GM23338 (cell line): Measurements from ENCODE around the gene WDR91. TPM values are rescaled to one million over a fixed set of nuclear protein-coding genes. Genes with fewer than 3 reads are reported as not detected.

ENCODE experiments used
- ATAC-seq: fragments of 200-7000 bp; cut with Tn5 transposase; 3 replicates; pipeline ENCODE4 v1.9.1; 2020
- DNase-seq: peaks from one replicate; pipeline ENCODE4 v3.0.0-alpha.2; 2015; ENCODE audit warnings: low spot score
- H2AFZ ChIP-seq: fragments of 200-600 bp; sonication (generic); 2 replicates; pipeline ENCODE4 v1.8.0; 2016; ENCODE audit warnings: antibody characterized with exemption, mild to moderate bottlenecking, moderate library complexity
- H3F3A ChIP-seq: fragments of 200-600 bp; sonication (generic); replicated peaks from 2 replicates; pipeline ENCODE4 v1.8.0; 2017; ENCODE audit warnings: antibody characterized with exemption, mixed run types, low read depth
- H3K27ac ChIP-seq: fragments of 200-600 bp; sonication (generic); 2 replicates; pipeline ENCODE4 v1.6.1; 2016; ENCODE audit warnings: low read depth
- H3K27me3 ChIP-seq: fragments of 200-600 bp; sonication (generic); 2 replicates; pipeline ENCODE4 v1.8.0; 2016; ENCODE audit warnings: mild to moderate bottlenecking, mixed run types, moderate library complexity; ENCODE audit not compliant: insufficient read depth
- H3K36me3 ChIP-seq: fragments of 200-600 bp; sonication (generic); 2 replicates; pipeline ENCODE4 v1.8.0; 2016; ENCODE audit warnings: mild to moderate bottlenecking; ENCODE audit not compliant: insufficient read depth
- H3K4me1 ChIP-seq: fragments of 200-600 bp; sonication (generic); 2 replicates; pipeline ENCODE4 v1.8.0; 2016; ENCODE audit warnings: mild to moderate bottlenecking, moderate library complexity; ENCODE audit not compliant: insufficient read depth
- H3K4me2 ChIP-seq: fragments of 200-600 bp; sonication (generic); 2 replicates; pipeline ENCODE4 v1.7.1; 2017; ENCODE audit warnings: mixed run types
- H3K4me3 ChIP-seq: fragments of 200-600 bp; sonication (generic); 2 replicates; pipeline ENCODE4 v1.6.1; 2016; ENCODE audit warnings: mixed run types
- H3K79me2 ChIP-seq: fragments of 200-600 bp; sonication (generic); replicated peaks from 2 replicates; pipeline ENCODE4 v1.8.0; 2017; ENCODE audit warnings: mild to moderate bottlenecking; ENCODE audit not compliant: insufficient read depth
- H3K9me2 ChIP-seq: fragments of 200-600 bp; sonication (generic); 2 replicates; pipeline ENCODE4 v1.8.0; 2017; ENCODE audit not compliant: insufficient read depth
- H4K20me1 ChIP-seq: fragments of 200-600 bp; sonication (generic); replicated peaks from 2 replicates; pipeline ENCODE4 v1.8.0; 2017; ENCODE audit warnings: mild to moderate bottlenecking; ENCODE audit not compliant: insufficient read depth
- H3K27ac Mint-ChIP-seq: 2 replicates; pipeline ENCODE4 v1.8.0; 2020; ENCODE audit warnings: inconsistent platforms, mild to moderate bottlenecking, moderate library complexity, mixed read lengths
- H3K27me3 Mint-ChIP-seq: 3 replicates; pipeline ENCODE4 v1.8.0; 2022; ENCODE audit warnings: low read depth, mild to moderate bottlenecking, moderate library complexity, mixed read lengths, inconsistent platforms; ENCODE audit not compliant: insufficient read depth, poor library complexity
- H3K36me3 Mint-ChIP-seq: 3 replicates; pipeline ENCODE4 v1.8.0; 2021; ENCODE audit warnings: low read depth, mild to moderate bottlenecking, inconsistent platforms, moderate library complexity, mixed read lengths
- H3K4me1 Mint-ChIP-seq: 3 replicates; pipeline ENCODE4 v1.8.0; 2020; ENCODE audit warnings: mild to moderate bottlenecking, inconsistent platforms, mixed read lengths
- H3K4me3 Mint-ChIP-seq: 3 replicates; pipeline ENCODE4 v1.8.0; 2021; ENCODE audit warnings: moderate library complexity, mild to moderate bottlenecking, inconsistent platforms, mixed read lengths
- H3K9me3 Mint-ChIP-seq: 3 replicates; pipeline ENCODE4 v1.8.0; 2020; ENCODE audit warnings: moderate library complexity, mild to moderate bottlenecking, inconsistent platforms, mixed read lengths
- CTCF ChIP-seq, 2 experiments: fragments of 200-600 bp in 1 of 2; sonication (generic) in 1 of 2; conservative IDR thresholded peaks; 2 replicates each; pipeline versions ENCODE4 v1.5.1 to v1.6.1; 2016 to 2017; ENCODE audit warnings: antibody characterized with exemption in 2 of 2, low read depth in 2 of 2, mild to moderate bottlenecking in 2 of 2, moderate library complexity in 1 of 2
- ETS1 ChIP-seq: IDR thresholded peaks from 2 replicates; pipeline ENCODE4 v1.6.1; 2016; ENCODE audit warnings: antibody characterized with exemption
- REST ChIP-seq: IDR thresholded peaks from one replicate; pipeline ENCODE4 v1.6.1; 2018; ENCODE audit warnings: antibody characterized with exemption; ENCODE audit not compliant: unreplicated experiment
- polyA plus RNA-seq: library from polyadenylated mRNA; unstranded; fragments of >200 nt; fragmentation: Nextera tagmentation; extraction: Ambion mirVana; gene quantifications from 2 replicates; pipeline ENCODE4 v1.2.1, GENCODE V29; 2016
- total RNA-seq: library from RNA; depleted of rRNA; stranded (reverse); fragments of >200 nt; shearing (Covaris generic); gene quantifications from 2 replicates; pipeline ENCODE4 v1.2.3, GENCODE V29; 2014

Gene WDR91
- total and polyA plus RNA-seq, 2 experiments from 2014 or later, result 5.8 to 32.6 TPM

GRCh38 chr7:135165862-135166261 lies 45.5 kb downstream of the WDR91 start:
- DNase-seq (no peak), ATAC-seq (no peak)
- no peak overlapping the region for H3K27ac ChIP-seq
- H2AFZ ChIP-seq, result no peak overlapping the region
- Mint-ChIP-seq H3K4me3 (no peak overlapping the region), H3K27me3 (peaks cover 24% of the 10 kb centered on the region), H3K27ac (no peak overlapping the region), H3K9me3 (peaks cover 29% of the 10 kb centered on the region), H3K4me1 (peaks cover 22% of the 10 kb centered on the region), H3K36me3 (peaks cover 88% of the 10 kb centered on the region)
- peaks cover 16% of the 10 kb centered on the region for H3K79me2 ChIP-seq
- peaks cover 17% of the 10 kb centered on the region; the same call in 1 of the 2 replicates for H3K36me3 ChIP-seq
- H4K20me1 ChIP-seq, result peaks cover 4% of the 10 kb centered on the region; the same call in 1 of the 2 replicates
- H3K9me2 ChIP-seq, result peaks cover 4% of the 10 kb centered on the region; the same call in 1 of the 2 replicates
- H3K27me3 ChIP-seq, result no peaks in the 10 kb centered on the region
- H3F3A ChIP-seq, result no peaks in the 10 kb centered on the region; the same call in 1 of the 2 replicates
- H3K4me1 ChIP-seq, result peaks cover 17% of the 10 kb centered on the region; the same call in 1 of the 2 replicates
- TF ChIP-seq ETS1, result no peak
- H3K4me3 ChIP-seq, result no peak overlapping the region
- no peak overlapping the region for H3K4me2 ChIP-seq

- peaks cover 4% of the 10 kb centered on the region; the same call in 1 of the 2 replicates for H4K20me1 ChIP-seq
- H3K27ac ChIP-seq, result no peak overlapping the region
- no peak overlapping the region for H3K4me3 ChIP-seq
- H3K4me1 ChIP-seq, result peaks cover 24% of the 10 kb centered on the region
- peaks cover 11% of the 10 kb centered on the region for H3K79me2 ChIP-seq
- no peak; the same call in 2 of the 3 replicates for ATAC-seq
- DNase-seq, result no peak
- H3K36me3 Mint-ChIP-seq, result peaks cover 98% of the 10 kb centered on the region
- H3K4me2 ChIP-seq, result no peak overlapping the region
- peaks cover 40% of the 10 kb centered on the region for H3K9me3 Mint-ChIP-seq
- H3K9me2 ChIP-seq, result peaks cover 4% of the 10 kb centered on the region; the same call in 1 of the 2 replicates
- H2AFZ ChIP-seq, result no peak overlapping the region
- H3K27me3 ChIP-seq, result no peaks in the 10 kb centered on the region
- H3K4me1 Mint-ChIP-seq, result peaks cover 29% of the 10 kb centered on the region
- peaks cover 18% of the 10 kb centered on the region for H3K27me3 Mint-ChIP-seq
- no peak for TF ChIP-seq REST
- peak; percentile 10 to 43; a peak in 2 of 4 replicates for TF ChIP-seq CTCF (conservative IDR thresholded peaks at IDR 0.05; ENCODE audit: low read depth in 2 of 2)
- no peak overlapping the region for H3K27ac Mint-ChIP-seq
- H3K36me3 ChIP-seq, result peaks cover 17% of the 10 kb centered on the region; the same call in 1 of the 2 replicates
- no peaks in the 10 kb centered on the region; the same call in 1 of the 2 replicates for H3F3A ChIP-seq
- H3K4me3 Mint-ChIP-seq, result no peak overlapping the region; the same call in 2 of the 3 replicates
Observed at GRCh38 chr7:135164357-135165061, 46.8 kb downstream of the WDR91 start.
